GM23338 (cell line): ENCODE data around the gene TRMT11. TPM values are rescaled to one million over a fixed set of nuclear protein-coding genes. Genes with fewer than 3 reads are reported as not detected.
A peak's percentile ranks its signal among the peaks of the same experiment; 100 is the strongest.

Experiments
- ATAC-seq: fragments of 200-7000 bp; cut with Tn5 transposase; 3 replicates; pipeline ENCODE4 v1.9.1; 2020
- DNase-seq: peaks from one replicate; pipeline ENCODE4 v3.0.0-alpha.2; 2015; ENCODE audit warnings: low spot score
- H2AFZ ChIP-seq: fragments of 200-600 bp; sonication (generic); 2 replicates; pipeline ENCODE4 v1.8.0; 2016; ENCODE audit warnings: antibody characterized with exemption, mild to moderate bottlenecking, moderate library complexity
- H3F3A ChIP-seq: fragments of 200-600 bp; sonication (generic); replicated peaks from 2 replicates; pipeline ENCODE4 v1.8.0; 2017; ENCODE audit warnings: antibody characterized with exemption, mixed run types, low read depth
- H3K27ac ChIP-seq: fragments of 200-600 bp; sonication (generic); 2 replicates; pipeline ENCODE4 v1.6.1; 2016; ENCODE audit warnings: low read depth
- H3K27me3 ChIP-seq: fragments of 200-600 bp; sonication (generic); 2 replicates; pipeline ENCODE4 v1.8.0; 2016; ENCODE audit warnings: mild to moderate bottlenecking, mixed run types, moderate library complexity; ENCODE audit not compliant: insufficient read depth
- H3K36me3 ChIP-seq: fragments of 200-600 bp; sonication (generic); 2 replicates; pipeline ENCODE4 v1.8.0; 2016; ENCODE audit warnings: mild to moderate bottlenecking; ENCODE audit not compliant: insufficient read depth
- H3K4me1 ChIP-seq: fragments of 200-600 bp; sonication (generic); 2 replicates; pipeline ENCODE4 v1.8.0; 2016; ENCODE audit warnings: mild to moderate bottlenecking, moderate library complexity; ENCODE audit not compliant: insufficient read depth
- H3K4me2 ChIP-seq: fragments of 200-600 bp; sonication (generic); 2 replicates; pipeline ENCODE4 v1.7.1; 2017; ENCODE audit warnings: mixed run types
- H3K4me3 ChIP-seq: fragments of 200-600 bp; sonication (generic); 2 replicates; pipeline ENCODE4 v1.6.1; 2016; ENCODE audit warnings: mixed run types
- H3K79me2 ChIP-seq: fragments of 200-600 bp; sonication (generic); replicated peaks from 2 replicates; pipeline ENCODE4 v1.8.0; 2017; ENCODE audit warnings: mild to moderate bottlenecking; ENCODE audit not compliant: insufficient read depth
- H3K9me2 ChIP-seq: fragments of 200-600 bp; sonication (generic); 2 replicates; pipeline ENCODE4 v1.8.0; 2017; ENCODE audit not compliant: insufficient read depth
- H4K20me1 ChIP-seq: fragments of 200-600 bp; sonication (generic); replicated peaks from 2 replicates; pipeline ENCODE4 v1.8.0; 2017; ENCODE audit warnings: mild to moderate bottlenecking; ENCODE audit not compliant: insufficient read depth
- H3K27ac Mint-ChIP-seq: 2 replicates; pipeline ENCODE4 v1.8.0; 2020; ENCODE audit warnings: inconsistent platforms, mild to moderate bottlenecking, moderate library complexity, mixed read lengths
- H3K27me3 Mint-ChIP-seq: 3 replicates; pipeline ENCODE4 v1.8.0; 2022; ENCODE audit warnings: low read depth, mild to moderate bottlenecking, moderate library complexity, mixed read lengths, inconsistent platforms; ENCODE audit not compliant: insufficient read depth, poor library complexity
- H3K36me3 Mint-ChIP-seq: 3 replicates; pipeline ENCODE4 v1.8.0; 2021; ENCODE audit warnings: low read depth, mild to moderate bottlenecking, inconsistent platforms, moderate library complexity, mixed read lengths
- H3K4me1 Mint-ChIP-seq: 3 replicates; pipeline ENCODE4 v1.8.0; 2020; ENCODE audit warnings: mild to moderate bottlenecking, inconsistent platforms, mixed read lengths
- H3K4me3 Mint-ChIP-seq: 3 replicates; pipeline ENCODE4 v1.8.0; 2021; ENCODE audit warnings: moderate library complexity, mild to moderate bottlenecking, inconsistent platforms, mixed read lengths
- H3K9me3 Mint-ChIP-seq: 3 replicates; pipeline ENCODE4 v1.8.0; 2020; ENCODE audit warnings: moderate library complexity, mild to moderate bottlenecking, inconsistent platforms, mixed read lengths
- CREB1 ChIP-seq: fragments of 250-450 bp; sonication (Bioruptor Pico); IDR thresholded peaks from 2 replicates; pipeline ENCODE4 v1.5.0; 2020; ENCODE audit warnings: low read depth, mild to moderate bottlenecking, moderate library complexity
- EZH2 ChIP-seq: fragments of 200-600 bp; sonication (generic); IDR thresholded peaks from one replicate; pipeline ENCODE4 v1.8.0; 2017; ENCODE audit warnings: antibody characterized with exemption, mild to moderate bottlenecking, low read depth; ENCODE audit not compliant: unreplicated experiment
- EZH2phosphoT487 ChIP-seq: fragments of 200-600 bp; sonication (generic); IDR thresholded peaks from one replicate; pipeline ENCODE4 v1.8.1; 2018; ENCODE audit warnings: antibody characterized with exemption; ENCODE audit not compliant: unreplicated experiment
- JUNB ChIP-seq: IDR thresholded peaks from one replicate; pipeline ENCODE4 v1.6.1; 2016; ENCODE audit warnings: antibody characterized with exemption; ENCODE audit not compliant: unreplicated experiment
- NANOG ChIP-seq: IDR thresholded peaks from 2 replicates; pipeline ENCODE4 v1.6.1; 2016; ENCODE audit warnings: antibody characterized with exemption, borderline replicate concordance
- POLR2AphosphoS5 ChIP-seq: IDR thresholded peaks from 2 replicates; pipeline ENCODE4 v1.6.1; 2016; ENCODE audit warnings: antibody characterized with exemption, low read depth
- STAT1 ChIP-seq: IDR thresholded peaks from one replicate; pipeline ENCODE4 v1.6.1; 2016; ENCODE audit warnings: antibody characterized with exemption; ENCODE audit not compliant: unreplicated experiment
- ZNF114 ChIP-seq: fragments of 250-450 bp; sonication (Bioruptor Pico); IDR thresholded peaks from 2 replicates; pipeline ENCODE4 v1.5.0; 2020; ENCODE audit warnings: mild to moderate bottlenecking, moderate library complexity
- ZNF331 ChIP-seq: fragments of 250-450 bp; sonication (Bioruptor Pico); IDR thresholded peaks from 2 replicates; pipeline ENCODE4 v1.5.0; 2020; ENCODE audit warnings: low read depth, mild to moderate bottlenecking, moderate library complexity
- polyA plus RNA-seq: library from polyadenylated mRNA; unstranded; fragments of >200 nt; fragmentation: Nextera tagmentation; extraction: Ambion mirVana; gene quantifications from 2 replicates; pipeline ENCODE4 v1.2.1, GENCODE V29; 2016
- total RNA-seq: library from RNA; depleted of rRNA; stranded (reverse); fragments of >200 nt; shearing (Covaris generic); gene quantifications from 2 replicates; pipeline ENCODE4 v1.2.3, GENCODE V29; 2014
- TF ChIP-seq, protein P1 (sequence below): IDR thresholded peaks from one replicate; pipeline ENCODE4 v1.6.1; 2018; ENCODE audit warnings: antibody characterized with exemption; ENCODE audit not compliant: unreplicated experiment
- TF ChIP-seq, protein P2 (sequence below), 2 experiments: fragments of 200-600 bp in 1 of 2; sonication (generic) in 1 of 2; conservative IDR thresholded peaks; 2 replicates each; pipeline versions ENCODE4 v1.5.1 to v1.6.1; 2016 to 2017; ENCODE audit warnings: antibody characterized with exemption in 2 of 2, low read depth in 2 of 2, mild to moderate bottlenecking in 2 of 2, moderate library complexity in 1 of 2
- TF ChIP-seq, protein P3 (sequence below): IDR thresholded peaks from 2 replicates; pipeline ENCODE4 v1.6.1; 2016; ENCODE audit warnings: antibody characterized with exemption
- TF ChIP-seq, protein P4 (sequence below): fragments of 250-450 bp; sonication (Bioruptor Pico); IDR thresholded peaks from 2 replicates; pipeline ENCODE4 v1.5.0; 2020; ENCODE audit warnings: mild to moderate bottlenecking, moderate library complexity

TRMT11 gene
- total and polyA plus RNA-seq, 2 experiments from 2014 or later, result 49.5 to 50.9 TPM

DNA sequence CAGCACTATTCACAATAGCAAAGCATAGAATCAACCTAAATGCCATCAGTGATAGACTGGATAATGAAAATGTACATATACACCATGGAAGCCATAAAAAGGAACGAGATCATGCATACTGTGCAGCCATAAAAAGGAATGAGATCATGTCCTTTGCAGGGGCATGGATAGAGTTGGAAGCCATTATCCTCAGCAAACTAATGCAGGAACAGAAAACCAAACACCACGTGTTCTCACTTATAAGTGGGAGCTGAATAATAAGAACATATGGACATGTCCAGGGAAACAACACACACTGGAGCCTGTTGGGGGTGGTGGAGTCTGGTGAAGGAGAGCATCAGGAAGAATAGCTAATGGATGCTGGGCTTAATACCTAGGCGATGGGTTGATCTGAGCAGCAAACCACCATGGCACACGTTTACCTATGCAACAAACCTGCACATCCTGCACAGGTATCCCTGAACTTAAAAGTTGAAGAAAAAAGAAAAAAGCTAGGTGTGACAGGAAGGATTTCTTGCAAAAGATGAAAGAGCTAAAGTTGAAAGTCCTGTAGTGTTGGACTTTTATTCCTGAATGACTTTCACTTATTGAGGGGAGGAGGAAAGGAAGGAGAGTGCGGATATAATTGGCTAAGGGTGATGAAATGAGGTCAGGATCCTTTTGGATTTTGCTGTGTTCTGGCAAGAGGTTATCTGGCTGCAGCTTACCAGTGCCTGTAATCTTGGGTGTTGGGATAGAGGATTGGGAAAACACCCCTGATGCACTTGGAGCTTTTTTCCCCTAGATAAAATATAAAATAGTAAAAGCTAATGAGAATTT, 8.5 kb downstream of the TRMT11 start:
- H3K9me3 Mint-ChIP-seq, result no peaks in the 10 kb centered on the region
- H3K4me3 Mint-ChIP-seq, result no peak overlapping the region

More for the DNA sequence above, 8.5 kb downstream of the TRMT11 start:
- H3K27me3 Mint-ChIP-seq, result no peaks in the 10 kb centered on the region
- ATAC-seq (no peak), DNase-seq (no peak)
- H3K4me1 Mint-ChIP-seq, result peaks cover 8% of the 10 kb centered on the region; the same call in 2 of the 3 replicates
- H3K36me3 ChIP-seq, result 0 out of 2 replicates have a peak, but pooled peaks cover 10% of the 10 kb centered on the region
- peak overlapping the region; percentile 26; the same call in 1 of the 2 replicates for H3K27ac ChIP-seq
- H3K27ac Mint-ChIP-seq, result no peak overlapping the region
- H3K4me2 ChIP-seq, result no peak overlapping the region
- peaks cover 4% of the 10 kb centered on the region for H3K4me1 ChIP-seq
- H3F3A ChIP-seq, result no peaks in the 10 kb centered on the region
- peaks cover 55% of the 10 kb centered on the region for H3K79me2 ChIP-seq
- no peak overlapping the region for H2AFZ ChIP-seq
- no peak overlapping the region for H3K4me3 ChIP-seq
- no peak for TF ChIP-seq CREB1 (CRISPR knock-in tag)
- TF ChIP-seq JUNB, result no peak
- TF ChIP-seq EZH2, result no peak
- TF ChIP-seq ZNF114 (CRISPR knock-in tag), result no peak
- TF ChIP-seq, protein P1, sequence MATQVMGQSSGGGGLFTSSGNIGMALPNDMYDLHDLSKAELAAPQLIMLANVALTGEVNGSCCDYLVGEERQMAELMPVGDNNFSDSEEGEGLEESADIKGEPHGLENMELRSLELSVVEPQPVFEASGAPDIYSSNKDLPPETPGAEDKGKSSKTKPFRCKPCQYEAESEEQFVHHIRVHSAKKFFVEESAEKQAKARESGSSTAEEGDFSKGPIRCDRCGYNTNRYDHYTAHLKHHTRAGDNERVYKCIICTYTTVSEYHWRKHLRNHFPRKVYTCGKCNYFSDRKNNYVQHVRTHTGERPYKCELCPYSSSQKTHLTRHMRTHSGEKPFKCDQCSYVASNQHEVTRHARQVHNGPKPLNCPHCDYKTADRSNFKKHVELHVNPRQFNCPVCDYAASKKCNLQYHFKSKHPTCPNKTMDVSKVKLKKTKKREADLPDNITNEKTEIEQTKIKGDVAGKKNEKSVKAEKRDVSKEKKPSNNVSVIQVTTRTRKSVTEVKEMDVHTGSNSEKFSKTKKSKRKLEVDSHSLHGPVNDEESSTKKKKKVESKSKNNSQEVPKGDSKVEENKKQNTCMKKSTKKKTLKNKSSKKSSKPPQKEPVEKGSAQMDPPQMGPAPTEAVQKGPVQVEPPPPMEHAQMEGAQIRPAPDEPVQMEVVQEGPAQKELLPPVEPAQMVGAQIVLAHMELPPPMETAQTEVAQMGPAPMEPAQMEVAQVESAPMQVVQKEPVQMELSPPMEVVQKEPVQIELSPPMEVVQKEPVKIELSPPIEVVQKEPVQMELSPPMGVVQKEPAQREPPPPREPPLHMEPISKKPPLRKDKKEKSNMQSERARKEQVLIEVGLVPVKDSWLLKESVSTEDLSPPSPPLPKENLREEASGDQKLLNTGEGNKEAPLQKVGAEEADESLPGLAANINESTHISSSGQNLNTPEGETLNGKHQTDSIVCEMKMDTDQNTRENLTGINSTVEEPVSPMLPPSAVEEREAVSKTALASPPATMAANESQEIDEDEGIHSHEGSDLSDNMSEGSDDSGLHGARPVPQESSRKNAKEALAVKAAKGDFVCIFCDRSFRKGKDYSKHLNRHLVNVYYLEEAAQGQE, result no peak
- TF ChIP-seq, protein P2, sequence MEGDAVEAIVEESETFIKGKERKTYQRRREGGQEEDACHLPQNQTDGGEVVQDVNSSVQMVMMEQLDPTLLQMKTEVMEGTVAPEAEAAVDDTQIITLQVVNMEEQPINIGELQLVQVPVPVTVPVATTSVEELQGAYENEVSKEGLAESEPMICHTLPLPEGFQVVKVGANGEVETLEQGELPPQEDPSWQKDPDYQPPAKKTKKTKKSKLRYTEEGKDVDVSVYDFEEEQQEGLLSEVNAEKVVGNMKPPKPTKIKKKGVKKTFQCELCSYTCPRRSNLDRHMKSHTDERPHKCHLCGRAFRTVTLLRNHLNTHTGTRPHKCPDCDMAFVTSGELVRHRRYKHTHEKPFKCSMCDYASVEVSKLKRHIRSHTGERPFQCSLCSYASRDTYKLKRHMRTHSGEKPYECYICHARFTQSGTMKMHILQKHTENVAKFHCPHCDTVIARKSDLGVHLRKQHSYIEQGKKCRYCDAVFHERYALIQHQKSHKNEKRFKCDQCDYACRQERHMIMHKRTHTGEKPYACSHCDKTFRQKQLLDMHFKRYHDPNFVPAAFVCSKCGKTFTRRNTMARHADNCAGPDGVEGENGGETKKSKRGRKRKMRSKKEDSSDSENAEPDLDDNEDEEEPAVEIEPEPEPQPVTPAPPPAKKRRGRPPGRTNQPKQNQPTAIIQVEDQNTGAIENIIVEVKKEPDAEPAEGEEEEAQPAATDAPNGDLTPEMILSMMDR (conservative IDR thresholded peaks at IDR 0.05; ENCODE audit: low read depth in 2 of 2), result no peak
- no peak for TF ChIP-seq EZH2phosphoT487
- no peak for TF ChIP-seq NANOG
- no peak for TF ChIP-seq STAT1
- TF ChIP-seq, protein P3, sequence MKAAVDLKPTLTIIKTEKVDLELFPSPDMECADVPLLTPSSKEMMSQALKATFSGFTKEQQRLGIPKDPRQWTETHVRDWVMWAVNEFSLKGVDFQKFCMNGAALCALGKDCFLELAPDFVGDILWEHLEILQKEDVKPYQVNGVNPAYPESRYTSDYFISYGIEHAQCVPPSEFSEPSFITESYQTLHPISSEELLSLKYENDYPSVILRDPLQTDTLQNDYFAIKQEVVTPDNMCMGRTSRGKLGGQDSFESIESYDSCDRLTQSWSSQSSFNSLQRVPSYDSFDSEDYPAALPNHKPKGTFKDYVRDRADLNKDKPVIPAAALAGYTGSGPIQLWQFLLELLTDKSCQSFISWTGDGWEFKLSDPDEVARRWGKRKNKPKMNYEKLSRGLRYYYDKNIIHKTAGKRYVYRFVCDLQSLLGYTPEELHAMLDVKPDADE, result no peak
- TF ChIP-seq, protein P4, sequence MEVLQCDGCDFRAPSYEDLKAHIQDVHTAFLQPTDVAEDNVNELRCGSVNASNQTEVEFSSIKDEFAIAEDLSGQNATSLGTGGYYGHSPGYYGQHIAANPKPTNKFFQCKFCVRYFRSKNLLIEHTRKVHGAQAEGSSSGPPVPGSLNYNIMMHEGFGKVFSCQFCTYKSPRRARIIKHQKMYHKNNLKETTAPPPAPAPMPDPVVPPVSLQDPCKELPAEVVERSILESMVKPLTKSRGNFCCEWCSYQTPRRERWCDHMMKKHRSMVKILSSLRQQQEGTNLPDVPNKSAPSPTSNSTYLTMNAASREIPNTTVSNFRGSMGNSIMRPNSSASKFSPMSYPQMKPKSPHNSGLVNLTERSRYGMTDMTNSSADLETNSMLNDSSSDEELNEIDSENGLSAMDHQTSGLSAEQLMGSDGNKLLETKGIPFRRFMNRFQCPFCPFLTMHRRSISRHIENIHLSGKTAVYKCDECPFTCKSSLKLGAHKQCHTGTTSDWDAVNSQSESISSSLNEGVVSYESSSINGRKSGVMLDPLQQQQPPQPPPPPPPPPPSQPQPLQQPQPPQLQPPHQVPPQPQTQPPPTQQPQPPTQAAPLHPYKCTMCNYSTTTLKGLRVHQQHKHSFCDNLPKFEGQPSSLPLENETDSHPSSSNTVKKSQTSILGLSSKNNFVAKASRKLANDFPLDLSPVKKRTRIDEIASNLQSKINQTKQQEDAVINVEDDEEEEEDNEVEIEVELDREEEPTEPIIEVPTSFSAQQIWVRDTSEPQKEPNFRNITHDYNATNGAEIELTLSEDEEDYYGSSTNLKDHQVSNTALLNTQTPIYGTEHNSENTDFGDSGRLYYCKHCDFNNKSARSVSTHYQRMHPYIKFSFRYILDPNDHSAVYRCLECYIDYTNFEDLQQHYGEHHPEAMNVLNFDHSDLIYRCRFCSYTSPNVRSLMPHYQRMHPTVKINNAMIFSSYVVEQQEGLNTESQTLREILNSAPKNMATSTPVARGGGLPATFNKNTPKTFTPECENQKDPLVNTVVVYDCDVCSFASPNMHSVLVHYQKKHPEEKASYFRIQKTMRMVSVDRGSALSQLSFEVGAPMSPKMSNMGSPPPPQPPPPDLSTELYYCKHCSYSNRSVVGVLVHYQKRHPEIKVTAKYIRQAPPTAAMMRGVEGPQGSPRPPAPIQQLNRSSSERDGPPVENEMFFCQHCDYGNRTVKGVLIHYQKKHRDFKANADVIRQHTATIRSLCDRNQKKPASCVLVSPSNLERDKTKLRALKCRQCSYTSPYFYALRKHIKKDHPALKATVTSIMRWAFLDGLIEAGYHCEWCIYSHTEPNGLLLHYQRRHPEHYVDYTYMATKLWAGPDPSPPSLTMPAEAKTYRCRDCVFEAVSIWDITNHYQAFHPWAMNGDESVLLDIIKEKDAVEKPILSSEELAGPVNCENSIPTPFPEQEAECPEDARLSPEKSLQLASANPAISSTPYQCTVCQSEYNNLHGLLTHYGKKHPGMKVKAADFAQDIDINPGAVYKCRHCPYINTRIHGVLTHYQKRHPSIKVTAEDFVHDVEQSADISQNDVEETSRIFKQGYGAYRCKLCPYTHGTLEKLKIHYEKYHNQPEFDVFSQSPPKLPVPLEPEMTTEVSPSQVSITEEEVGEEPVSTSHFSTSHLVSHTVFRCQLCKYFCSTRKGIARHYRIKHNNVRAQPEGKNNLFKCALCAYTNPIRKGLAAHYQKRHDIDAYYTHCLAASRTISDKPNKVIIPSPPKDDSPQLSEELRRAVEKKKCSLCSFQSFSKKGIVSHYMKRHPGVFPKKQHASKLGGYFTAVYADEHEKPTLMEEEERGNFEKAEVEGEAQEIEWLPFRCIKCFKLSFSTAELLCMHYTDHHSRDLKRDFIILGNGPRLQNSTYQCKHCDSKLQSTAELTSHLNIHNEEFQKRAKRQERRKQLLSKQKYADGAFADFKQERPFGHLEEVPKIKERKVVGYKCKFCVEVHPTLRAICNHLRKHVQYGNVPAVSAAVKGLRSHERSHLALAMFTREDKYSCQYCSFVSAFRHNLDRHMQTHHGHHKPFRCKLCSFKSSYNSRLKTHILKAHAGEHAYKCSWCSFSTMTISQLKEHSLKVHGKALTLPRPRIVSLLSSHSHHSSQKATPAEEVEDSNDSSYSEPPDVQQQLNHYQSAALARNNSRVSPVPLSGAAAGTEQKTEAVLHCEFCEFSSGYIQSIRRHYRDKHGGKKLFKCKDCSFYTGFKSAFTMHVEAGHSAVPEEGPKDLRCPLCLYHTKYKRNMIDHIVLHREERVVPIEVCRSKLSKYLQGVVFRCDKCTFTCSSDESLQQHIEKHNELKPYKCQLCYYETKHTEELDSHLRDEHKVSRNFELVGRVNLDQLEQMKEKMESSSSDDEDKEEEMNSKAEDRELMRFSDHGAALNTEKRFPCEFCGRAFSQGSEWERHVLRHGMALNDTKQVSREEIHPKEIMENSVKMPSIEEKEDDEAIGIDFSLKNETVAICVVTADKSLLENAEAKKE (CRISPR knock-in tag), result no peak
- no peak for TF ChIP-seq POLR2AphosphoS5
- no peak for TF ChIP-seq ZNF331 (CRISPR knock-in tag)
- H3K27me3 ChIP-seq, result no peaks in the 10 kb centered on the region
- no peaks in the 10 kb centered on the region for H3K9me2 ChIP-seq
- H4K20me1 ChIP-seq, result peaks cover 12% of the 10 kb centered on the region
- peaks cover 25% of the 10 kb centered on the region for H3K36me3 Mint-ChIP-seq
